Tibial nerve (tissue), 3 donors: ENCODE results near the gene RPL38.

ENCODE experiments used
- CTCF ChIP-seq, 5 experiments: fragments of 200-600 bp in 3 of 5; fragments of 450-650 bp in 2 of 5; sonication (generic) in 3 of 5; IDR thresholded peaks; one replicate each; pipeline ENCODE4 v1.5.1; 2016 to 2019; ENCODE audit warnings: antibody characterized with exemption in 5 of 5, mild to moderate bottlenecking in 3 of 5, moderate library complexity in 2 of 5
- POLR2A ChIP-seq, 2 donors: fragments of 450-650 bp; IDR thresholded peaks; one replicate each; pipeline ENCODE4 v1.6.1; 2017; ENCODE audit warnings: antibody characterized with exemption in 2 of 2, mild to moderate bottlenecking in 2 of 2, moderate library complexity in 2 of 2

DNA sequence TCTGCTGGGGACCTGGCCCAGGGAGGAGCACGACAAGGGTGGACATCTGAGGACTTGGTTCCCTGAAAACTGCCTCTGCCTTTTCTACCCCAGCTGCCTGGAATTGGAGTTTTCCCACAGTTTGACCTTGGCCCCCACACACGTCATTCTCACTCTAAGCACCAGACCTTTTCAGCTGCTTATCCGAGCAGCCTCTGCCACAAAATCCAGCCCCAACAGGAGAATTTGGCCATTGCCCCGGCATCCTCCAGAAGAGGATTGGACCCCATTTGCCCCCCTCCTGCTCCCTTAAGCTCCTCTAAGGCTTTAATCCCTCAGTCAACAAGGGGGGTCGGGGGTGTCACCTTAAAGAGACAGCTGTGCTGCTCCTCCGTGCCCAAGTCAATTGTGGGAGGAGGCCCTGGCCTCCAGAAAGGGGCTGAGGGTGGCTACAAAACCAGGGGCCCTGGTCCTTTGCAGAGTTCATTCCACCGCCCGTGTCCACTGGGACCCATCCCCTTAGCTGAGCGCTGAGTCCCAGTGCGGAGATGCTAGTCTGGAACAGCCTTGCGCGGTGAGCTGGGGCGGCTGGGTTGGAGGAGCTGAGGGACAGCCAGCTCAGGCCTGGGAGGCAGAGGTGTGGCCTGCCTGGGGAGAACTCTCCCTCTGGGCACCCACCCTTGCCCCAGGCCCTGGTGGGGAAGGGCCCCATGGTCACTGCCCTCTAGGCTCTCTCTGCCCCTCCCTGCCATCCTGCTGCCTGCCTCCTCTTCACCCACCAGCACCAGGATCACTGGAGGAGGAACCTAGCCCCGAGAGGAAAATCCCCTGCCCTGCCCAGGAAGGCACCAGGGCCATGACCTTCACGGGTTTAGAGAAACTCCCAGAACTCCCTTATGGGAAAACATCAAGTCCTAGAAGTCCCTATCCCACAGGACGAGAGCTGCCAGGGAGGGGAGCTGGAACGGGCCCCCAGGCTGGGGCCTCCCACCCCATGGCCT, 28.7 kb downstream of the RPL38 start:
- no peak for TF ChIP-seq CTCF (IDR thresholded peaks at IDR 0.05)
- no peak for TF ChIP-seq POLR2A (IDR thresholded peaks at IDR 0.05)
